Smooth muscle cell (in vitro differentiated cells): ENCODE data around the gene ATP8B2. TPM values are rescaled to one million over a fixed set of nuclear protein-coding genes. Genes with fewer than 3 reads are reported as not detected.

ENCODE experiments used
- DNase-seq: peaks from one replicate; lab custom pipeline; 2025; ENCODE audit not compliant: unreplicated experiment; lab: John Stamatoyannopoulos, UW
- H2AFZ ChIP-seq: fragments of 200-600 bp; sonication (generic); 2 replicates; pipeline ENCODE4 v1.6.0; 2016; ENCODE audit warnings: antibody characterized with exemption, low read depth, mild to moderate bottlenecking
- H3F3A ChIP-seq: fragments of 200-600 bp; sonication (generic); 2 replicates; pipeline ENCODE4 v1.6.0; 2017; ENCODE audit warnings: antibody characterized with exemption, low read depth
- H3K27ac ChIP-seq: fragments of 200-600 bp; sonication (generic); 2 replicates; pipeline ENCODE4 v1.5.1; 2016; ENCODE audit warnings: low read depth, mild to moderate bottlenecking
- H3K27me3 ChIP-seq: fragments of 200-600 bp; sonication (generic); 2 replicates; pipeline ENCODE4 v1.6.1; 2016; ENCODE audit warnings: low read depth, mild to moderate bottlenecking
- H3K36me3 ChIP-seq: fragments of 200-600 bp; sonication (generic); 2 replicates; pipeline ENCODE4 v1.5.1; 2016; ENCODE audit warnings: low read depth
- H3K4me1 ChIP-seq: fragments of 200-600 bp; sonication (generic); 2 replicates; pipeline ENCODE4 v1.5.1; 2016; ENCODE audit warnings: low read depth
- H3K4me2 ChIP-seq: fragments of 200-600 bp; sonication (generic); 2 replicates; pipeline ENCODE4 v1.6.0; 2016; ENCODE audit warnings: mild to moderate bottlenecking
- H3K4me3 ChIP-seq: fragments of 200-600 bp; sonication (generic); 2 replicates; pipeline ENCODE4 v1.5.1; 2016; ENCODE audit warnings: mild to moderate bottlenecking
- H3K79me2 ChIP-seq: fragments of 200-600 bp; sonication (generic); 2 replicates; pipeline ENCODE4 v1.6.0; 2016; ENCODE audit warnings: low read depth, mild to moderate bottlenecking
- H3K9ac ChIP-seq: fragments of 200-600 bp; sonication (generic); 2 replicates; pipeline ENCODE4 v1.6.0; 2016; ENCODE audit warnings: low read depth
- H3K9me3 ChIP-seq: fragments of 200-600 bp; sonication (generic); replicated peaks from 2 replicates; pipeline ENCODE4 v1.5.1; 2016; ENCODE audit warnings: low read depth
- H4K20me1 ChIP-seq: fragments of 200-600 bp; sonication (generic); 2 replicates; pipeline ENCODE4 v1.6.0; 2016; ENCODE audit warnings: low read depth
- WGBS: methylation state at CpG from one replicate; pipeline ENCODE4 v1.1.7; 2016; ENCODE audit warnings: low lambda C conversion rate; 5-methylcytosine and 5-hydroxymethylcytosine counted together
- polyA plus RNA-seq: library from polyadenylated mRNA; unstranded; fragments of >200 nt; fragmentation: Nextera tagmentation; extraction: Ambion mirVana; gene quantifications from 2 replicates; pipeline ENCODE4 v1.2.1, GENCODE V29; 2016
- total RNA-seq: library from RNA; depleted of rRNA; stranded (reverse); fragments of >200 nt; gene quantifications from 2 replicates; pipeline ENCODE4 v1.2.3, GENCODE V29; 2014
- TF ChIP-seq, protein P1 (sequence below): fragments of 200-600 bp; sonication (generic); IDR thresholded peaks from 2 replicates; pipeline ENCODE4 v1.5.1; 2017; ENCODE audit warnings: borderline replicate concordance, mild to moderate bottlenecking, antibody characterized with exemption; ENCODE audit not compliant: insufficient read depth, poor library complexity, severe bottlenecking

The ATP8B2 gene
- total and polyA plus RNA-seq, 2 experiments from 2014 or later, result 20.7 to 57.6 TPM

DNA sequence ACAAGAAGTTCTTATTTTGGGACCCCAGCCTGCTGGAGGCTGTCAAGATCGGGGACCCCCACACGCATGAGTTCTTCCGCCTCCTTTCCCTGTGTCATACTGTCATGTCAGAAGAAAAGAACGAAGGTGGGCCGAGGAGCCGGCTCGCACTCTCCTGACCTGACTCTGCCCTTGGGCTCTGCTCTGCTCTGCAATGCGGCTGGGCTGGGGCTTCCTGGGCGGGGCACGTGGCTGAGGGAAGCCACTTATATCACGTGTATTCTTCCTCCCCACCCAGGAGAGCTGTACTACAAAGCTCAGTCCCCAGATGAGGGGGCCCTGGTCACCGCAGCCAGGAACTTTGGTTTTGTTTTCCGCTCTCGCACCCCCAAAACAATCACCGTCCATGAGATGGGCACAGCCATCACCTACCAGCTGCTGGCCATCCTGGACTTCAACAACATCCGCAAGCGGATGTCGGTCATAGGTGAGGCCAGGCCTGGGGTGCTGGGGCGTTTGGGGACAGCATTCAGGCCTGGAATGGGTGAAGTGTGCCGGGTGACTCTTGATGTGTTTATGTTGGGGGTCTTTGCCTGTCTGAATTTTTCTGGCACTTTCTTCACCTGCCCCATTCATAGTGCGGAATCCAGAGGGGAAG is 17.6 kb downstream of the ATP8B2 start:
- Histone ChIP-seq H3K4me1 (no peaks in the 10 kb centered on the region), H3K36me3 (no peaks in the 10 kb centered on the region), H3K4me2 (no peak overlapping the region), H2AFZ (no peak overlapping the region), H3K9ac (no peak overlapping the region), H3K27ac (no peak overlapping the region), H3K9me3 (no peaks in the 10 kb centered on the region), H4K20me1 (peaks cover 22% of the 10 kb centered on the region), H3K4me3 (no peak overlapping the region), H3K79me2 (no peaks in the 10 kb centered on the region), H3F3A (no peaks in the 10 kb centered on the region), H3K27me3 (no peaks in the 10 kb centered on the region)
- TF ChIP-seq, protein P1, sequence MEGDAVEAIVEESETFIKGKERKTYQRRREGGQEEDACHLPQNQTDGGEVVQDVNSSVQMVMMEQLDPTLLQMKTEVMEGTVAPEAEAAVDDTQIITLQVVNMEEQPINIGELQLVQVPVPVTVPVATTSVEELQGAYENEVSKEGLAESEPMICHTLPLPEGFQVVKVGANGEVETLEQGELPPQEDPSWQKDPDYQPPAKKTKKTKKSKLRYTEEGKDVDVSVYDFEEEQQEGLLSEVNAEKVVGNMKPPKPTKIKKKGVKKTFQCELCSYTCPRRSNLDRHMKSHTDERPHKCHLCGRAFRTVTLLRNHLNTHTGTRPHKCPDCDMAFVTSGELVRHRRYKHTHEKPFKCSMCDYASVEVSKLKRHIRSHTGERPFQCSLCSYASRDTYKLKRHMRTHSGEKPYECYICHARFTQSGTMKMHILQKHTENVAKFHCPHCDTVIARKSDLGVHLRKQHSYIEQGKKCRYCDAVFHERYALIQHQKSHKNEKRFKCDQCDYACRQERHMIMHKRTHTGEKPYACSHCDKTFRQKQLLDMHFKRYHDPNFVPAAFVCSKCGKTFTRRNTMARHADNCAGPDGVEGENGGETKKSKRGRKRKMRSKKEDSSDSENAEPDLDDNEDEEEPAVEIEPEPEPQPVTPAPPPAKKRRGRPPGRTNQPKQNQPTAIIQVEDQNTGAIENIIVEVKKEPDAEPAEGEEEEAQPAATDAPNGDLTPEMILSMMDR, result no peak
- DNase-seq, result no peak
- WGBS, result 89% methylated on average over 21 of the region's 21 CpGs

DNA sequence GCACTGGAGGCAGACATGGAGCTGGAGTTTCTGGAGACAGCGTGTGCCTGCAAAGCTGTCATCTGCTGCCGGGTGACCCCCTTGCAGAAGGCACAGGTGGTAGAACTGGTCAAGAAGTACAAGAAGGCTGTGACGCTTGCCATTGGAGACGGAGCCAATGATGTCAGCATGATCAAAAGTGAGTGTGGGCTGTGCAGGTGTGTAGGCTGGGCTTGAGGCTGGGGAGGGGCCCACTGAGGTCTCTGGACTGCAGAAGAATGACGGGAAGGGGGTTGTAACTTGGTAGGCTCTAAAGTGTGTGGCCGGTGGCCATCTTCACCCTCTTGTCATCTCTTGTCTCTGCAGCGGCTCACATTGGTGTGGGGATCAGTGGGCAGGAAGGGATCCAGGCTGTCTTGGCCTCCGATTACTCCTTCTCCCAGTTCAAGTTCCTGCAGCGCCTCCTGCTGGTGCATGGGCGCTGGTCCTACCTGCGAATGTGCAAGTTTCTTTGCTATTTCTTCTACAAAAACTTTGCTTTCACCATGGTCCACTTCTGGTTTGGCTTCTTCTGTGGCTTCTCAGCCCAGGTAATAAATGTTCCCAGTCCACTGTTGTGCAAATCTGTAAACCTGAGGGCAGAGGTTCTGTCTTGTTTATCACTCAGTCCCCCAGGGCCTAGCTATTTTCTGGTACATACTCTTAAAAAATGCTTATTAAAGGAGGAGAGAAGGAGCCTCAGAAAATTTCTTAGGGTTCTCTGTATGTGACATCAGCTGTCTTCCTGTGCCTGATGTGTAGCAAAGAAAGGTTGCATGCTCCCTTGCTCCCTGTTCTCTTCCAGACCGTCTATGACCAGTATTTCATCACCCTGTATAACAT is 19.9 kb downstream of the ATP8B2 start:
- Histone ChIP-seq H3K9ac (no peak overlapping the region), H3K4me3 (no peak overlapping the region), H3K36me3 (no peaks in the 10 kb centered on the region), H2AFZ (no peak overlapping the region), H3K79me2 (no peaks in the 10 kb centered on the region), H3K4me1 (no peaks in the 10 kb centered on the region), H3K4me2 (no peak overlapping the region), H3K27ac (no peak overlapping the region), H3F3A (peaks cover 8% of the 10 kb centered on the region), H3K9me3 (no peaks in the 10 kb centered on the region), H4K20me1 (peaks cover 9% of the 10 kb centered on the region), H3K27me3 (no peaks in the 10 kb centered on the region)
- no peak for DNase-seq
- TF ChIP-seq, protein P1, result peak; percentile 60
- 82% methylated on average over 12 of the region's 12 CpGs for WGBS

DNA sequence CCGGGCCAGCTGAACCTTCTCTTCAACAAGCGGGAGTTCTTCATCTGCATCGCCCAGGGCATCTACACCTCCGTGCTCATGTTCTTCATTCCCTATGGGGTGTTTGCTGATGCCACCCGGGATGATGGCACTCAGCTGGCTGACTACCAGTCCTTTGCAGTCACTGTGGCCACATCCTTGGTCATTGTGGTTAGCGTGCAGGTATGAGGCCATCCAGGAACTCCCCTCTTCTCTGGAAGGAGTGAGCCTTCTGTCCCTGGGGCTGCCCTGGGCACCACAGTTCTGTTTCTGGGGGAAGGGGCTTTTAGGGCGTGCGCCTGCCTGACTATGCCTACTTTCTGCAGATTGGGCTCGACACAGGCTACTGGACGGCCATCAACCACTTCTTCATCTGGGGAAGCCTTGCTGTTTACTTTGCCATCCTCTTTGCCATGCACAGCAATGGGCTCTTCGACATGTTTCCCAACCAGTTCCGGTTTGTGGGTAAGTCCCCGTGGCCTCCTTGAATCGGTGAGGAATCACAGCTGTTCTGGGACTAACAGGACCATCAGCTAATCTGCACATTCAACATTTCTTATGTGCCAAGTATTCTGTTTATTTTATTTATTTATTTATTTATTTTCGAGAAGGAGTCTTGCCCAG is 21.1 kb downstream of the ATP8B2 start:
- Histone ChIP-seq H4K20me1 (peaks cover 3% of the 10 kb centered on the region), H3K9ac (no peak overlapping the region), H3K27me3 (no peaks in the 10 kb centered on the region), H3F3A (peaks cover 16% of the 10 kb centered on the region), H3K9me3 (no peaks in the 10 kb centered on the region), H3K4me1 (no peaks in the 10 kb centered on the region), H2AFZ (no peak overlapping the region), H3K4me3 (no peak overlapping the region), H3K36me3 (no peaks in the 10 kb centered on the region), H3K79me2 (no peaks in the 10 kb centered on the region), H3K27ac (no peak overlapping the region), H3K4me2 (no peak overlapping the region)
- 96% methylated on average over 15 of the region's 15 CpGs for WGBS
- TF ChIP-seq, protein P1, result no peak
- no peak for DNase-seq
